Osteoblast (primary cell): ENCODE results near the gene DOC2A. TPM values are rescaled to one million over a fixed set of nuclear protein-coding genes. Genes with fewer than 3 reads are reported as not detected.
A peak's percentile ranks its signal among the peaks of the same experiment; 100 is the strongest.

Experiments used
- DNase-seq: peaks from one replicate; pipeline ENCODE4 v3.0.0; 2011; ENCODE audit warnings: low spot score, mixed read lengths; ENCODE audit not compliant: insufficient read length; ENCODE audit errors: missing footprints
- H2AFZ ChIP-seq: 2 replicates; pipeline ENCODE4 v1.6.0; 2011; ENCODE audit warnings: mild to moderate bottlenecking, low read length
- H3K27ac ChIP-seq: 2 replicates; pipeline ENCODE4 v1.5.1; 2011; ENCODE audit warnings: mild to moderate bottlenecking, low read depth, low read length, moderate library complexity
- H3K27me3 ChIP-seq: 2 replicates; pipeline ENCODE4 v1.6.0; 2012; ENCODE audit warnings: mild to moderate bottlenecking, control low read depth, inconsistent platforms, low read length, moderate library complexity; ENCODE audit not compliant: insufficient read depth
- H3K36me3 ChIP-seq: 2 replicates; pipeline ENCODE4 v1.5.1; 2011; ENCODE audit warnings: mild to moderate bottlenecking, low read length, control low read depth, moderate library complexity; ENCODE audit not compliant: insufficient read depth
- H3K4me1 ChIP-seq: 2 replicates; pipeline ENCODE4 v1.5.1; 2011; ENCODE audit warnings: mild to moderate bottlenecking, low read length, control low read depth, moderate library complexity; ENCODE audit not compliant: insufficient read depth
- H3K4me2 ChIP-seq: 2 replicates; pipeline ENCODE4 v1.6.0; 2011; ENCODE audit warnings: mild to moderate bottlenecking, low read length; ENCODE audit not compliant: insufficient read depth
- H3K4me3 ChIP-seq: fragments of 200-600 bp; sonication (generic); 3 replicates; pipeline ENCODE4 v1.5.1; 2012; ENCODE audit warnings: mild to moderate bottlenecking, low read length, inconsistent platforms; ENCODE audit not compliant: insufficient read depth
- H3K79me2 ChIP-seq: 2 replicates; pipeline ENCODE4 v1.6.0; 2012; ENCODE audit warnings: mild to moderate bottlenecking, low read length, control low read depth, inconsistent platforms; ENCODE audit not compliant: insufficient read depth
- H3K9me3 ChIP-seq: 2 replicates; pipeline ENCODE4 v1.5.1; 2011; ENCODE audit warnings: low read depth, low read length, control low read depth
- H4K20me1 ChIP-seq: 2 replicates; pipeline ENCODE4 v1.6.0; 2012; ENCODE audit warnings: mild to moderate bottlenecking, low read length, control low read depth; ENCODE audit not compliant: insufficient read depth
- CTCF ChIP-seq: IDR thresholded peaks from 2 replicates; pipeline ENCODE4 v1.5.1; 2011; ENCODE audit warnings: mild to moderate bottlenecking, low read depth, low read length, moderate library complexity; ENCODE audit errors: extremely low read depth
- total RNA-seq: library from RNA; depleted of rRNA; stranded (reverse); fragments of >200 nt; gene quantifications from 2 replicates; pipeline ENCODE4 v1.2.3, GENCODE V29; 2012

Gene DOC2A
- total RNA-seq, 1 donor, result not detected

- H4K20me1 ChIP-seq, result peaks cover 29% of the 10 kb centered on the region
- no peaks in the 10 kb centered on the region for H3K9me3 ChIP-seq
- no peaks in the 10 kb centered on the region for H3K27me3 ChIP-seq
- no peak overlapping the region for H3K4me2 ChIP-seq
- peaks cover 26% of the 10 kb centered on the region for H3K79me2 ChIP-seq
- H3K4me1 ChIP-seq, result no peaks in the 10 kb centered on the region
- no peak overlapping the region for H3K4me3 ChIP-seq
- peaks cover 95% of the 10 kb centered on the region for H3K36me3 ChIP-seq
- H3K27ac ChIP-seq, result no peak overlapping the region
- H2AFZ ChIP-seq, result no peak overlapping the region
- TF ChIP-seq CTCF, result no peak
- peak; percentile 68 for DNase-seq
Measured at GRCh38 chr16:29982560-29983419, 28.0 kb downstream of the DOC2A start.

- Histone ChIP-seq H3K4me3 (no peak overlapping the region), H3K4me2 (no peak overlapping the region), H3K4me1 (peaks cover 26% of the 10 kb centered on the region), H3K36me3 (peaks cover 66% of the 10 kb centered on the region), H4K20me1 (peaks cover 64% of the 10 kb centered on the region), H3K27ac (no peak overlapping the region), H3K79me2 (peaks cover 65% of the 10 kb centered on the region), H2AFZ (no peak overlapping the region), H3K9me3 (no peaks in the 10 kb centered on the region), H3K27me3 (no peaks in the 10 kb centered on the region)
- peak; percentile 42 for DNase-seq
- no peak for TF ChIP-seq CTCF
Measured at GRCh38 chr16:29978564-29979270, 32.1 kb downstream of the DOC2A start.

GRCh38 chr16:29978081-29978480, 32.7 kb downstream of the DOC2A start:
- peaks cover 58% of the 10 kb centered on the region for H4K20me1 ChIP-seq
- peaks cover 28% of the 10 kb centered on the region for H3K4me1 ChIP-seq
- peaks cover 59% of the 10 kb centered on the region for H3K36me3 ChIP-seq
- no peak overlapping the region for H3K27ac ChIP-seq
- DNase-seq, result peak; percentile 59
- H2AFZ ChIP-seq, result no peak overlapping the region
- no peak overlapping the region for H3K4me3 ChIP-seq
- H3K79me2 ChIP-seq, result peaks cover 65% of the 10 kb centered on the region
- no peaks in the 10 kb centered on the region for H3K9me3 ChIP-seq
- TF ChIP-seq CTCF, result no peak
- H3K27me3 ChIP-seq, result no peaks in the 10 kb centered on the region
- H3K4me2 ChIP-seq, result no peak overlapping the region
